Activated gamma-delta T cell treated with anti-CD3 and anti-CD28 coated beads, Interleukin-2, amount 50 U/mL, for 16 hours (primary cell): ENCODE data around the gene PTPRN2.
"Not testable (repeated sequence)": the region's sequence is repeated elsewhere in the genome, so short reads cannot be mapped to it uniquely, and the experiment has no call there.

Source experiments
- DNase-seq: peaks from one replicate; pipeline ENCODE4 v3.0.0-alpha.2; 2020; ENCODE audit warnings: low read depth

PTPRN2 gene

GRCh38 chr7:157860406-157860805, 727.2 kb downstream of the PTPRN2 start:
- DNase-seq, result no peak

GRCh38 chr7:157859915-157860314, 727.7 kb downstream of the PTPRN2 start:
- no peak for DNase-seq

- DNase-seq, result no peak
Measured at GRCh38 chr7:157857578-157858075, 730.0 kb downstream of the PTPRN2 start.

GRCh38 chr7:157856873-157857577, 730.6 kb downstream of the PTPRN2 start:
- DNase-seq, result no peak

DNA sequence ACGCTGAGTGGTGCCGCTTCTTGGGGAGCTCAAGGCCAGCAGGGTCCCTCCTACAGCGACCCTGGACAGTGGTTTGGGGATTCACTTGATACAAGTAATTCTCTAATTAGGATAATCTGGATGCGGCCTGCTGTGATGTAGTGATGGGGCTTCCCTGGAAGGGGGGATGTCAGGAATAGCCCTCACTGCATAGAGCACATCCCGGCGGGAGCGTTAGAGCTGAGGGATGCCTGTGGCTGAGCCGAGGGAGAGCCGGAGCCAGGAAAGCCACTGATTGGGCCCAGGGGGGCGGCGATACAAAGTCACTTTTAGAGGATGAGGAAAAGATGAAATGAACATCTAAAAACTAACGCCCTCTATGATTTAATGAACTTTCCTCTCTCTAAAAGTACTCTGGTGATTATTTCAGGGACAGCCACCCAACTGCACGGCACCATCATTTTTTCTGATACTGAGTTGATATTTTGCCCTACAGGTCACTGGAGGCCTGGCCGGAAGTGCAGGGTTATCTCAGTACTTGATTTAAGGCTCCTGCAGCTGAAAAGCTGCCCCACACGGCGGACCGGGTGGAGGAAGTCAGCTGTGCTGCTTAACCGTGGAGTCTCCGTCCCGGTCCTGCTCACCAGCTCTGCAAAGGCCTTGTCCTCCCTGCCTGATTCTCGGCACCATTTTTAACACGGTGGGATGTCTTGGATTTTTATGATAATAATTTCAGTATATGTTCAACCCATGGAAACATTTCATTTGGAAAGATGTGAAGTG, 732.0 kb downstream of the PTPRN2 start:
- DNase-seq, result no peak

- no peak for DNase-seq
Measured at GRCh38 chr7:157855016-157855415, 732.6 kb downstream of the PTPRN2 start.

DNA sequence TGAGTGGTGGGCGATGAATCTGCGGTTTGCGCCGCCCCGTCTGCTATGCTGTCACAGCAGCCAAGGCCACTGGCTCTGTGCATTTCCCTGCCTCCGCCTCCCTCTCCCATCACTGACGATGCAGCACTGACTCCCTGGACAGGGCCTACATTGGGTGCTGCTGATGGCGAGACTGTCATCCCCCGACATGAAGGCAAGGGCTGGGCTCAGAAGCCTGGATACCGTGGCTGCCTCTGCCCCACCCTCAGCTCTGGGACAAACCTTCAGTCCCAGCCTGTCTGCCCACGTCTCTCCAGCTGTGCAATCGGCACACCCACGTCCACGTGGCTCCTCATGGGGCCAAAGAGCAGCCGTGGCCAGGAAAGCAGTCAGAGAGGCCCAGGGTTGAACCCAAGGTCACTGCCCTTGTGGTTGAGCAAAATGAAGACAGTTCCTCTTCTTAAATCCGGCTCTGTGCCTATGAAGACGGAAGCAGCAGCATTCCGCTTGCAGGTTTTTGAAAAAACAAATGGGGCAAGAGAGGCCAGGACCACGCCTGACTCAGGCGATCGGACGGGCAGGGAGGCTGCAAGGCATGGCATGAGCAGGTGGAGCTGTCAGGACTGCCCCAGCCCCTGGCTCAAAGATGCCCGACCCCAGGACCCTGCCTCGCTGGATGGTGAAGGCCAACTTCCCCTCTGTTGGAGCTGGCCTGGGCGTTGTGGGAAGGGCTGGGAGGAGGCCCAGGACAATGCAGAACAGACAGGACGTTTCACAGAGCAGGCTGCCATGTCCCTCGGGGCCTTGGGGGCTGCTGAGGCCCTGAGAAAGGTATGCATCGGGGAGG, 733.3 kb downstream of the PTPRN2 start:
- DNase-seq, result no peak

GRCh38 chr7:157853789-157854065, 733.9 kb downstream of the PTPRN2 start:
- no peak for DNase-seq

- no peak for DNase-seq
Measured at GRCh38 chr7:157853076-157853788, 734.4 kb downstream of the PTPRN2 start.

- DNase-seq, result peak; percentile 10
Measured at GRCh38 chr7:157851501-157852067, 736.0 kb downstream of the PTPRN2 start.

DNA sequence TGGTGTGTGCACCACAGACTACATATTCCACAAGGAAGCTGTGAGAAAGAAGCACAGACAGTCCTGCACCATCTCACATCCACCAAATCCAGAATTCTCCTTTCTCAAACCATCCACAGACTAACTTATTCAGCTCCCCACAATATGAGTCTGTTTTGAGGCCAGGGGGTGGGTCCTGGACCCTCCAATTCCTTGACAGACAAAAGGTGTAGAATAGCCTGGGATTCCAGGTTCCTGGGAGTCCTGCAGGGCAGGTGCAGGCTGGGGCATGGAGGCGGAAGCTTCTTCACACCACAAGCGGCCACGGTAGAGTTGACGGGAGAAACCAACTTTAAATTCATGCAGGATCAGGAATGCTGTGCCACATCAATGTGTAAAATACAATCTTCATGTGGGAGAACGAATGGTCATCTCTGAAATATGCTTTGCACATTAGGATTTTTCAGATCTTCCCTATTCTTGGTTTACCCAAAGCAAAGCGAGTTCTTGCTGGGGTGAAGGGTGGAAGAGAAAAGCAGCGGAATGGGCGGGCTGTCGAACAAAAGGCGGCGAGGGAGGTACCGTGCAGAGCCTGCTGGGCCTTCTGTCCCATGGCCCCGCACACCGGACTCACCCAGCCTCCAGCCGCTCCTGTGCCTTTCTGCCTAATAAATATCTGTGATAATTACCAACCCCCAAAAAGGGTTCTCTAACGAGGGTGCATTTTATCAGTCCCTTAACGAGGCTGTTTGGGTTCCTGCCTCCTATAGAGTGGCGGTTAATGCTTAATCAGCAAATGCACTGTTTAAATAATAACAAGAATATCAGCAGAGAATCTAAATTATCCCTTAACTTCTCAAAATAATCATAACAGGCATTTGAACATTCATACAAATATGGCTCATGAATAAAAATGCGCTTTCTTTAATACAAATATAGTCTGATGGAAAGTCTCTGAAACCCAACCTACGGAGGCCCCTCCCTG, 736.9 kb downstream of the PTPRN2 start:
- DNase-seq, result no peak

- DNase-seq, result no peak
Measured at GRCh38 chr7:157849726-157850125, 737.9 kb downstream of the PTPRN2 start.

DNA sequence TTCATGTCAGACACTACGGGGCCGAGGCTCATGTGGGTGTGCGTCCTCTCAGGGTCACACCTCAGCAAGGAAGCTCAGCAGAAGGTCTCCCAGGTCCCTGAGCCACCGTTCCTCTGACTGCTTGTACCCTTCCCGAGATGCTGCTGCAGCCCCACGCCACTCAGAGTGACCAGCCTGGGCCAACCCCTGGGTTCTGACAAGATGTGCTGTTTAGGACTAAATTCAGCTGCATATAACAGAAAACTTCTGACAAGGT, 738.4 kb downstream of the PTPRN2 start:
- DNase-seq, result no peak

- no peak for DNase-seq
Measured at GRCh38 chr7:157848508-157849340, 738.9 kb downstream of the PTPRN2 start.

DNA sequence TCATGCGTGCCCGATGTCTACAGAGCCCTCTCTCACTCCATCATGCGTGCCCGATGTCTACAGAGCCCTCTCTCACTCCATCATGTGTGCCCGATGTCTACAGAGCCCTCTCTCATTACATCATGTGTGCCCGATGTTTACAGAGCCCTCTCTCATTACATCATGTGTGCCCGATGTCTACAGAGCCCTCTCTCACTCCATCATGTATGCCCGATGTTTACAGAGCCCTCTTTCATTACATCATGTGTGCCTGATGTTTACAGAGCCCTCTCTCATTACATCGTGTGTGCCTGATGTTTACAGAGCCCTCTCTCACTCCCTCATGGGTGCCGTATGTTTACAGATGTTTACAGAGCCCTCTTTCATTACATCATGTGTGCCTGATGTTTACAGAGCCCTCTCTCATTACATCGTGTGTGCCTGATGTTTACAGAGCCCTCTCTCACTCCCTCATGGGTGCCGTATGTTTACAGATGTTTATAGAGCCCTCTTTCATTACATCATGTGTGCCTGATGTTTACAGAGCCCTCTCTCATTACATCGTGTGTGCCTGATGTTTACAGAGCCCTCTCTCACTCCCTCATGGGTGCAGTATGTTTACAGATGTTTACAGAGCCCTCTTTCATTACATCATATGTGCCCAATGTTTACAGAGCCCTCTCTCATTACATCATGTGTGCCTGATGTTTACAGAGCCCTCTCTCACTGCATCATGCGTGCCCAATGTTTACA, 739.7 kb downstream of the PTPRN2 start:
- not testable (repeated sequence) for DNase-seq

DNA sequence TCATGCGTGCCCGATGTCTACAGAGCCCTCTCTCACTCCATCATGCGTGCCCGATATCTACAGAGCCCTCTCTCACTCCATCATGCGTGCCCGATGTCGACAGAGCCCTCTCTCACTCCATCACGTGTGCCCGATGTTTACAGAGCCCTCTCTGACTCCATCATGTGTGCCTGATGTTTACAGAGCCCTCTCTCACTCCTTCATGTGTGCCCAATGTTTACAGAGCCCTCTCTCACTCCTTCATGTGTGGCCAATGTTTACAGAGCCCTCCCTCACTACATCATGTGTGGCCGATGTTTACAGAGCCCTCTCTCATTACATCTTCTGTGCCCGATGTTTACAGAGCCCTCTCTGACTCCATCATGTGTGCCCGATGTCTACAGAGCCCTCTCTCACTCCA, 740.9 kb downstream of the PTPRN2 start:
- DNase-seq, result not testable (repeated sequence)

DNA sequence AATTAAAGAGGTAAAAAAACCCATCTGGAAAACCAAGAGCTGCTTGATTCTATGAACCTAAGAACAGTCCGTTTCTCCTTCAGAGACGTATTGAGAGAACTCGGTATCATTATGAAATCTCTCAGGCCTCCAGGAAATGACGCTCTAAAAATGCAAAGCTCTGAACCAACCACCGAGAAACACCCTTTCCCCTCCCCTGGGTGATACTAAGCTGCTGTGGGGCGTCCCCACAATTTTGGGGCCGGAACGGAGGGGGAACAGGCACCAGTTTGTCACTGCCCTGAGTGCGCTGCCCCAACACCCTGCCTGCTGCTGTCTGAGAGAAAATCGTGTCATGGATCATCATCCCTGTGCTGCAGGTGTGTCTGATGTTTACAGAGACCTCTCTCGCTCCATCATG, 741.4 kb downstream of the PTPRN2 start:
- no peak for DNase-seq

DNA sequence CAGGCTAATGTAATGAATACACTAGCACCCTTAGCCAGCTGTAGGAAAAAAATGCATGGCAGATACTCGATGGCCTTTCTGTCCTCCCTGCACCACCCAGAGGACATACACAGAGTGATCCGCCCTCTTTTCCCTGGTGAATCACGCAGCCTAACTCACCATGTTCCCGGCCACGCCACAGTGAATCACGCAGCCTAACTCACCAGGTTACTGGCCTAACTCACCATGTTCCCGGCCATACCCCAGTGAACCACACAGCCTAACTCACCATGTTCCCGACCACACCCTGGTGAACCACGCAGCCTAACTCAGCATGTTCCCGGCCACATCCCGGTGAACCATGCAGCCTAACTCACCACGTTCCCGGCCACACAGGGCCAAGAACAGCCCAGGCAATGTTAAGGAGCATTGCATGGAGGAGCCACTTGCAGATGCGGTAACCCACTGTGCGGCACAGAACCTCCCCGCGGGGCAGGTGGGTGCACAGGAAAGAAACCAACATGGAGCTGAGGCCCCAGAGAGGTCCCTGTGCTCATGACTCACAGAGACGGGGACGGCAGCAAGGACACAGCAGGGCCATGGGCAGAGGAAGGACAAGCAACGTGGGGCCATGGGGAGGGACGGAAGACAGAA, 742.3 kb downstream of the PTPRN2 start:
- DNase-seq, result no peak

GRCh38 chr7:157844611-157845010, 743.0 kb downstream of the PTPRN2 start:
- DNase-seq, result no peak
